Suprapubic skin (tissue), 4 donors: ENCODE results near the gene MLLT6. TPM values are rescaled to one million over a fixed set of nuclear protein-coding genes. Genes with fewer than 3 reads are reported as not detected.

Experiments used
- DNase-seq, 2 donors: peaks; one replicate each; pipeline ENCODE4 v3.0.0-alpha.2; 2019; ENCODE audit warnings: low spot score in 2 of 2
- H3K27ac ChIP-seq: fragments of 200-600 bp; sonication (generic); one replicate; pipeline ENCODE4 v1.5.1; 2019
- H3K27me3 ChIP-seq: fragments of 200-600 bp; sonication (generic); one replicate; pipeline ENCODE4 v1.5.1; 2019
- H3K36me3 ChIP-seq: fragments of 200-600 bp; sonication (generic); one replicate; pipeline ENCODE4 v1.5.1; 2019
- H3K4me1 ChIP-seq: fragments of 200-600 bp; sonication (generic); one replicate; pipeline ENCODE4 v1.5.1; 2019
- H3K4me3 ChIP-seq: fragments of 200-600 bp; sonication (generic); one replicate; pipeline ENCODE4 v1.5.1; 2019; ENCODE audit warnings: mild to moderate bottlenecking
- H3K9me3 ChIP-seq: fragments of 200-600 bp; sonication (generic); one replicate; pipeline ENCODE4 v1.5.1; 2019
- CTCF ChIP-seq, 2 donors: fragments of 200-600 bp in 1 of 2; fragments of 450-650 bp in 1 of 2; sonication (generic) in 1 of 2; IDR thresholded peaks; one replicate each; pipeline ENCODE4 v1.5.1; 2016 to 2019; ENCODE audit warnings: antibody characterized with exemption in 2 of 2, mild to moderate bottlenecking in 1 of 2, moderate library complexity in 1 of 2
- EP300 ChIP-seq: sonication (generic); formaldehyde crosslinking; IDR thresholded peaks from one replicate; pipeline ENCODE4 v1.6.1; 2017; ENCODE audit warnings: antibody characterized with exemption
- POLR2A ChIP-seq, 2 donors: fragments of 450-650 bp; IDR thresholded peaks; one replicate each; pipeline ENCODE4 v1.6.1; 2017; ENCODE audit warnings: antibody characterized with exemption in 2 of 2, mild to moderate bottlenecking in 2 of 2, moderate library complexity in 2 of 2
- POLR2AphosphoS5 ChIP-seq, 3 donors: sonication (generic); formaldehyde crosslinking; IDR thresholded peaks; one replicate each; pipeline ENCODE4 v1.6.1; 2017; ENCODE audit warnings: antibody characterized with exemption in 3 of 3
- WGBS: methylation state at CpG from one replicate; pipeline ENCODE4 v1.1.5; 2018; 5-methylcytosine and 5-hydroxymethylcytosine counted together
- total RNA-seq, 4 donors: library from RNA; depleted of rRNA; stranded (reverse); fragments of >200 nt; gene quantifications; one replicate each; pipeline ENCODE4 v1.1.0, GENCODE V29; 2016

MLLT6 gene
- total RNA-seq, 4 donors from 2014 or later, result 62.7 to 136 (median 79.0) TPM

DNA sequence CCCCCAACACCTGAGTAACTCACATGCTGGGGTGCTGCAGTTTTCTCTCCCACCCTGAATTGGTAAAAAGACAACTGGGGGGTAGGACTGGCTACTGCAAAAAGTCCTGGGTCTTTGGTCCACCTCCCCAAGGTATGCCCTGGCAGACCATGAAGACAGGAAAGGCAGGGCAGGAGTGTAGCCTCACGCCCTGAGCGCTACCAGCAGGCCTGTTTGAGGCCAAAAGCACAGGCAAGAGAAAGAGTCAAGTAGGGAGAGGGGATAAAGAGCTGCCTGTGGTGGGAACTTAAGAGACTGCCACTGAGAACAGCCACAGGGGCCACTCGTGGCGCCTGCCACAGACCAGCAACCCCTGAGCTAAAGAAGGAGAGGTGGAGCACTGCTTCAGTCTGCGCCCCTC lies 61.3 kb downstream of the MLLT6 start:
- H3K27ac ChIP-seq, result no peak overlapping the region
- TF ChIP-seq POLR2A (IDR thresholded peaks at IDR 0.05) (no peak), POLR2AphosphoS5 (IDR thresholded peaks at IDR 0.05) (no peak), CTCF (IDR thresholded peaks at IDR 0.05) (no peak), EP300 (no peak)
- WGBS, result 80% methylated on average over 5 of the region's 5 CpGs
- H3K9me3 ChIP-seq, result no peaks in the 10 kb centered on the region
- H3K4me1 ChIP-seq, result no peaks in the 10 kb centered on the region
- peaks cover 94% of the 10 kb centered on the region for H3K36me3 ChIP-seq
- H3K4me3 ChIP-seq, result no peak overlapping the region
- DNase-seq, result no peak
- H3K27me3 ChIP-seq, result no peaks in the 10 kb centered on the region

DNA sequence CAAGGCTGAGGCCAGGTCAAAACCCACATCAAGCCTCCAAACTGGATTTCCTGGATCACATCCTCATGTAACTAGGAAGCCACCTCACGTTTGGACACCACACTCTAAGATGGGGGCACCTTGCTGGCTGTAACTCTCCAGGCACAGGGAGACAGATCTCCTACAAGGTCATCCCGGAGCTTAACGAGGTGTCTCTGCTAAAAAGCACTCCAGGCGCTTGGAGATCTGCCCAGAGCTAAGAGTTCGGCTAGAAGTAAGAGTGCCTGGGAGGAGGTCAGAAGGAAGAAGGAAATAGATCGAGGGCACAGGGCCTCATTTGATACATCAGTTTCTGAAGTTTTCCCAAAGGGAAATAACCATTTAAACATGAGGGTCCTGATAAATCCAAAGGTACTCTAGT lies 63.3 kb downstream of the MLLT6 start:
- Histone ChIP-seq H3K36me3 (peaks cover 97% of the 10 kb centered on the region), H3K9me3 (no peaks in the 10 kb centered on the region), H3K4me1 (no peaks in the 10 kb centered on the region), H3K4me3 (no peak overlapping the region), H3K27me3 (no peaks in the 10 kb centered on the region), H3K27ac (no peak overlapping the region)
- WGBS, result 49% methylated on average over 6 of the region's 6 CpGs
- TF ChIP-seq POLR2A (IDR thresholded peaks at IDR 0.05) (no peak), POLR2AphosphoS5 (IDR thresholded peaks at IDR 0.05) (no peak)
- DNase-seq, result no peak

DNA sequence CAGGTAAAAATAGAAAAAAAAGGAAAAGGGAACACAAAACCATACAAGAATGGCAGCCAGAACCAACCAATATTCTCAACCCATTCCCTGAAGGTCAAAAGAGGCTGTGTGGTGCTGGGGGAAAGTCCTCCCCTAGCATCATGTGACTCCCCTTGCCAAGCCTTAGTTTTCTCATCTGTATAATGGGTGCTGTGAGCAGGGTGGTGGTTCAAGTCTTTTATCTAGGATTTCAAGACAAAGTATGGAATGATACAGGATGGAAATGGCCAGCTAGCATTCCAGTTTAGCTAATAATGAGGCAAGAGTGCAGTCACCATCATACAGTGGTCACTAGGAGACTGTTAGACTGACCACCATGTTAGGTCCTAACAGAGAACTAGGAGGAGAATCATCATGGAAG lies 68.2 kb downstream of the MLLT6 start:
- TF ChIP-seq POLR2A (IDR thresholded peaks at IDR 0.05) (no peak), POLR2AphosphoS5 (IDR thresholded peaks at IDR 0.05) (no peak), CTCF (IDR thresholded peaks at IDR 0.05) (no peak), EP300 (no peak)
- Histone ChIP-seq H3K4me3 (no peak overlapping the region), H3K36me3 (peaks cover 99% of the 10 kb centered on the region), H3K27me3 (no peaks in the 10 kb centered on the region), H3K27ac (no peak overlapping the region), H3K4me1 (no peaks in the 10 kb centered on the region), H3K9me3 (no peaks in the 10 kb centered on the region)
- DNase-seq, result no peak

DNA sequence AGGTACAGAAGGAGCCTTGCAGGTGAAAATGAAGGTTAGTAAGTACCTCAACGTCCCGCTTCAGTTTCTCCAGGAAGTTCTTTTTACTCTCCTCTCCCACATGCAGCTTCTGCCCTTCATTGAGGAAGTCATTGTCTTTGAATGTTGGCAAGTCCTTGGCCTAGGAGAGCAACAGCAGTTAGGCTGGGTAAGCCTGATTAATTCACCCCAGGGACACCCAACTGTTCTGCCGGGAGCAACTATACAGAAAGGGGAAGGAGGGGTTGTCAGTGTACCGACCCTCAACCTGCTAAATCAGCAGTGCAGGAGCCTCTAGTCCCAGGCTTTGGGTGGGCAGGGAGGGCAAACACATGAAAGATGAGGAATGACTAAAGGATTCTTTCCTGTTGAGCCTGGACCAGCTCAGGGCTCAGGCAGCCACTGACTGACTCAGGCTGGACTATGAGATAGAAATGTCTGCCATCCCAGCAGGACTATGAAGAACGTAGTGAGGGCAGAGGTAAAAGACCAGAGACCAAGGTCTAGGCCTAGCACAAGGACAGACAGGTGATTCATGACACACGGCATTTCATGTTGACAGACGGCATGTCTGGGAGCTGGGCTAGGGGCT lies 72.7 kb downstream of the MLLT6 start:
- peaks cover 100% of the 10 kb centered on the region for H3K36me3 ChIP-seq
- TF ChIP-seq POLR2A (IDR thresholded peaks at IDR 0.05) (no peak), EP300 (no peak), POLR2AphosphoS5 (IDR thresholded peaks at IDR 0.05) (no peak), CTCF (IDR thresholded peaks at IDR 0.05) (no peak)
- H3K27me3 ChIP-seq, result no peaks in the 10 kb centered on the region
- 86% methylated on average over 7 of the region's 7 CpGs for WGBS
- DNase-seq, result no peak
- no peaks in the 10 kb centered on the region for H3K4me1 ChIP-seq
- H3K4me3 ChIP-seq, result no peak overlapping the region
- no peak overlapping the region for H3K27ac ChIP-seq
- H3K9me3 ChIP-seq, result no peaks in the 10 kb centered on the region

Other genes starting within 250 kb of the MLLT6 start
- gene SRCIN1, start 99.3 kb upstream of the MLLT6 start, total RNA-seq, result 10 to 100 TPM; 11.0 to 36.5 (median 17.4) TPM
- gene EPOP, start 30.3 kb upstream of the MLLT6 start, total RNA-seq, result 1 to 10 TPM in 3 of 4 donors, under 1 TPM in 1; 0.80 to 6.1 (median 3.2) TPM
- gene CISD3, start 25.1 kb downstream of the MLLT6 start, total RNA-seq, result 10 to 100 TPM in 2 of 4 donors, 1 to 10 TPM in 2; 6.8 to 12.7 (median 10.1) TPM
- 10 to 100 TPM in 1 of 4 donors, 1 to 10 TPM in 3; 5.3 to 15.2 (median 7.0) TPM for gene PCGF2, start 43.1 kb downstream of the MLLT6 start, total RNA-seq
- gene PSMB3, start 47.5 kb downstream of the MLLT6 start, total RNA-seq, result 100 to 1,000 TPM; 106 to 186 (median 162) TPM
- 10 to 100 TPM; 31.0 to 46.7 (median 38.6) TPM for gene PIP4K2B, start 94.3 kb downstream of the MLLT6 start, total RNA-seq
- 10 to 100 TPM; 31.5 to 74.8 (median 34.4) TPM for gene CWC25, start 120.0 kb downstream of the MLLT6 start, total RNA-seq
- gene RPL23, start 148.4 kb downstream of the MLLT6 start, total RNA-seq, result 1,000 to 10,000 TPM; 1,382 to 1,902 (median 1,771) TPM
- gene LASP1, start 164.8 kb downstream of the MLLT6 start, total RNA-seq, result 100 to 1,000 TPM in 2 of 4 donors, 10 to 100 TPM in 2; 83.1 to 124 (median 99.6) TPM